ENCODE measurements around the gene SMARCA1. TPM values are rescaled to one million over a fixed set of nuclear protein-coding genes. Genes with fewer than 3 reads are reported as not detected.
A peak's percentile ranks its signal among the peaks of the same experiment; 100 is the strongest.

The SMARCA1 gene
- total and polyA plus RNA-seq, 2 of the 13 experiments (the other 11 are each of a cell fraction or from before 2014, with no cell fraction given): 97.7 to 145 TPM

DNA sequence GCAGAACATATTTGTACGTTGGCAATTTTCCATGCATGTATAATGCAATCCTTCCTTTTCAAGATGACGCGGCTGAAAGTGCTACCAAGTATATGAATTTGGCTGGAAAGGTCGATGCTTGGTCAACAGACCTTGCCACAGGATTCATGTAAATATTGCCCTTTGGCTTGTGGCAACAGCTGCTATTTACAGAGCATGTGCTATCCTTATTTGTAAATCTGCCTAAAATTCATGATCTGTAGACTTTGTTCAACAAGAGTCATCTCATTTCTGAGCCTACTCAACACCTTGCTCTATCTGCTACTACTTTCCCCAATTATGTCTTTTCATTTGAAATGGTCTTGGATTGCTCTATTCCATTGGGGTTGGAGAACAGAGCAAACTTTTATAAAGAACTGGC lies 1.9 kb upstream of the SMARCA1 start (continued):
- TF ChIP-seq ZNF883 (CRISPR knock-in tag; IDR thresholded peaks at IDR 0.05; ENCODE audit: not compliant biosample characterization) (no peak), RBM39 (IDR thresholded peaks at IDR 0.05; ENCODE audit: low read depth, low read length, poor library complexity, severe bottlenecking) (no peak), KAT7 (CRISPR knock-in tag; IDR thresholded peaks at IDR 0.05; ENCODE audit: borderline replicate concordance) (no peak), ZNF451 (CRISPR knock-in tag; IDR thresholded peaks at IDR 0.05) (no peak), THYN1 (CRISPR knock-in tag; IDR thresholded peaks at IDR 0.05; ENCODE audit: borderline replicate concordance, low read depth) (no peak), FOXJ3 (CRISPR knock-in tag; IDR thresholded peaks at IDR 0.05; ENCODE audit: borderline replicate concordance) (peak; percentile 79), ZNF614 (CRISPR knock-in tag; IDR thresholded peaks at IDR 0.05; ENCODE audit: borderline replicate concordance) (no peak), GABPB1 (CRISPR knock-in tag; IDR thresholded peaks at IDR 0.05) (peak; percentile 25; the same call in 1 of the 2 replicates), PPARG (CRISPR knock-in tag; conservative IDR thresholded peaks at IDR 0.05) (peak; percentile 84), MIER3 (CRISPR knock-in tag; IDR thresholded peaks at IDR 0.05; ENCODE audit: borderline replicate concordance) (peak; percentile 88; the same call in 1 of the 2 replicates), MLLT10 (CRISPR knock-in tag; IDR thresholded peaks at IDR 0.05) (no peak), ZNF367 (CRISPR knock-in tag; IDR thresholded peaks at IDR 0.05; ENCODE audit: borderline replicate concordance) (no peak), MAZ (IDR thresholded peaks at IDR 0.05; ENCODE audit: borderline replicate concordance, low read depth, low read length) (no peak), MAZ (CRISPR knock-in tag; IDR thresholded peaks at IDR 0.05; ENCODE audit: low read depth) (0 out of 2 replicates have a peak, but pooled peaks have one; percentile 30), ZNF33A (CRISPR knock-in tag; IDR thresholded peaks at IDR 0.05; ENCODE audit: borderline replicate concordance) (no peak), ZNF263 (CRISPR knock-in tag; IDR thresholded peaks at IDR 0.05) (no peak), FOXO1 (CRISPR knock-in tag; IDR thresholded peaks at IDR 0.05) (peak; percentile 93), ZNF672 (CRISPR knock-in tag; IDR thresholded peaks at IDR 0.05) (no peak)
- TF ChIP-seq, protein P1, sequence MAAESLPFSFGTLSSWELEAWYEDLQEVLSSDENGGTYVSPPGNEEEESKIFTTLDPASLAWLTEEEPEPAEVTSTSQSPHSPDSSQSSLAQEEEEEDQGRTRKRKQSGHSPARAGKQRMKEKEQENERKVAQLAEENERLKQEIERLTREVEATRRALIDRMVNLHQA (CRISPR knock-in tag; IDR thresholded peaks at IDR 0.05): no peak
- TF ChIP-seq, protein P2, sequence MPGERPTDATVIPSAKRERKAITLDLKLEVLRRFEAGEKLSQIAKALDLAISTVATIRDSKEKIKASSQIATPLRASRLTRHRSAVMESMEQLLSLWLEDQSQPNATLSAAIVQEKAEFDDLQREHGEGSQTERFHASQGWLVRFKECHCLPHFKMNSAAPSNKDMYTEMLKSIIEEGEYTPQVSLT (CRISPR knock-in tag; IDR thresholded peaks at IDR 0.05; ENCODE audit: borderline replicate concordance, low read depth): no peak
- TF ChIP-seq, protein P3, sequence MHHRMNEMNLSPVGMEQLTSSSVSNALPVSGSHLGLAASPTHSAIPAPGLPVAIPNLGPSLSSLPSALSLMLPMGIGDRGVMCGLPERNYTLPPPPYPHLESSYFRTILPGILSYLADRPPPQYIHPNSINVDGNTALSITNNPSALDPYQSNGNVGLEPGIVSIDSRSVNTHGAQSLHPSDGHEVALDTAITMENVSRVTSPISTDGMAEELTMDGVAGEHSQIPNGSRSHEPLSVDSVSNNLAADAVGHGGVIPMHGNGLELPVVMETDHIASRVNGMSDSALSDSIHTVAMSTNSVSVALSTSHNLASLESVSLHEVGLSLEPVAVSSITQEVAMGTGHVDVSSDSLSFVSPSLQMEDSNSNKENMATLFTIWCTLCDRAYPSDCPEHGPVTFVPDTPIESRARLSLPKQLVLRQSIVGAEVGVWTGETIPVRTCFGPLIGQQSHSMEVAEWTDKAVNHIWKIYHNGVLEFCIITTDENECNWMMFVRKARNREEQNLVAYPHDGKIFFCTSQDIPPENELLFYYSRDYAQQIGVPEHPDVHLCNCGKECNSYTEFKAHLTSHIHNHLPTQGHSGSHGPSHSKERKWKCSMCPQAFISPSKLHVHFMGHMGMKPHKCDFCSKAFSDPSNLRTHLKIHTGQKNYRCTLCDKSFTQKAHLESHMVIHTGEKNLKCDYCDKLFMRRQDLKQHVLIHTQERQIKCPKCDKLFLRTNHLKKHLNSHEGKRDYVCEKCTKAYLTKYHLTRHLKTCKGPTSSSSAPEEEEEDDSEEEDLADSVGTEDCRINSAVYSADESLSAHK (CRISPR knock-in tag; IDR thresholded peaks at IDR 0.05; ENCODE audit: borderline replicate concordance): no peak
- TF ChIP-seq, protein P4, sequence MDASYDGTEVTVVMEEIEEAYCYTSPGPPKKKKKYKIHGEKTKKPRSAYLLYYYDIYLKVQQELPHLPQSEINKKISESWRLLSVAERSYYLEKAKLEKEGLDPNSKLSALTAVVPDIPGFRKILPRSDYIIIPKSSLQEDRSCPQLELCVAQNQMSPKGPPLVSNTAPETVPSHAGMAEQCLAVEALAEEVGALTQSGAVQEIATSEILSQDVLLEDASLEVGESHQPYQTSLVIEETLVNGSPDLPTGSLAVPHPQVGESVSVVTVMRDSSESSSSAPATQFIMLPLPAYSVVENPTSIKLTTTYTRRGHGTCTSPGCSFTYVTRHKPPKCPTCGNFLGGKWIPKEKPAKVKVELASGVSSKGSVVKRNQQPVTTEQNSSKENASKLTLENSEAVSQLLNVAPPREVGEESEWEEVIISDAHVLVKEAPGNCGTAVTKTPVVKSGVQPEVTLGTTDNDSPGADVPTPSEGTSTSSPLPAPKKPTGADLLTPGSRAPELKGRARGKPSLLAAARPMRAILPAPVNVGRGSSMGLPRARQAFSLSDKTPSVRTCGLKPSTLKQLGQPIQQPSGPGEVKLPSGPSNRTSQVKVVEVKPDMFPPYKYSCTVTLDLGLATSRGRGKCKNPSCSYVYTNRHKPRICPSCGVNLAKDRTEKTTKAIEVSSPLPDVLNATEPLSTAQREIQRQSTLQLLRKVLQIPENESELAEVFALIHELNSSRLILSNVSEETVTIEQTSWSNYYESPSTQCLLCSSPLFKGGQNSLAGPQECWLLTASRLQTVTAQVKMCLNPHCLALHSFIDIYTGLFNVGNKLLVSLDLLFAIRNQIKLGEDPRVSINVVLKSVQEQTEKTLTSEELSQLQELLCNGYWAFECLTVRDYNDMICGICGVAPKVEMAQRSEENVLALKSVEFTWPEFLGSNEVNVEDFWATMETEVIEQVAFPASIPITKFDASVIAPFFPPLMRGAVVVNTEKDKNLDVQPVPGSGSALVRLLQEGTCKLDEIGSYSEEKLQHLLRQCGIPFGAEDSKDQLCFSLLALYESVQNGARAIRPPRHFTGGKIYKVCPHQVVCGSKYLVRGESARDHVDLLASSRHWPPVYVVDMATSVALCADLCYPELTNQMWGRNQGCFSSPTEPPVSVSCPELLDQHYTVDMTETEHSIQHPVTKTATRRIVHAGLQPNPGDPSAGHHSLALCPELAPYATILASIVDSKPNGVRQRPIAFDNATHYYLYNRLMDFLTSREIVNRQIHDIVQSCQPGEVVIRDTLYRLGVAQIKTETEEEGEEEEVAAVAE (CRISPR knock-in tag; IDR thresholded peaks at IDR 0.05; ENCODE audit: borderline replicate concordance): no peak
- TF ChIP-seq, protein P5, sequence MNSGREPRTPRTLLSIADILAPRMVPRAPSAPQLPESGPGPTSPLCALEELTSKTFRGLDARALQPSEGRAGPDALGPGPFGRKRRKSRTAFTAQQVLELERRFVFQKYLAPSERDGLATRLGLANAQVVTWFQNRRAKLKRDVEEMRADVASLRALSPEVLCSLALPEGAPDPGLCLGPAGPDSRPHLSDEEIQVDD (CRISPR knock-in tag; IDR thresholded peaks at IDR 0.05; ENCODE audit: borderline replicate concordance): no peak
